HepG2 (cell line): Measurements from ENCODE around the gene PRDM12. TPM values are rescaled to one million over a fixed set of nuclear protein-coding genes. Genes with fewer than 3 reads are reported as not detected.
A peak's percentile ranks its signal among the peaks of the same experiment; 100 is the strongest.

ENCODE experiments used
- ATAC-seq: fragments of 200-7000 bp; cut with Tn5 transposase; 3 replicates; pipeline ENCODE4 v1.9.1; 2020; ENCODE audit warnings: mild to moderate bottlenecking, moderate library complexity
- BruUV-seq: library from RNA; stranded (reverse); fragments of 400-500 nt; replicated peaks from 2 replicates; lab custom pipeline; 2021; lab: Mats Ljungman, UMichigan
- CTCF ChIA-PET: fragments of 300-600 bp; formaldehyde crosslinking; extraction: SDS; loops from one replicate; lab custom pipeline; 2021; ENCODE audit warnings: low total read pairs, inconsistent platforms, low intra/inter-chr PET ratio; lab: Yijun Ruan, JAX
- POLR2A ChIA-PET: fragments of 350-600 bp; sonication (Branson Sonifier 250); formaldehyde crosslinking; loops from one replicate; lab custom pipeline; 2020; ENCODE audit warnings: antibody characterized with exemption, inconsistent platforms; lab: Yijun Ruan, JAX
- DNase-seq: peaks from one replicate; pipeline ENCODE4 v3.0.0-alpha.2; 2015; ENCODE audit warnings: low spot score
- FAIRE-seq: peaks from 3 replicates; lab custom pipeline; 2011; peaks lifted over from hg19 to GRCh38; lab: Jason Lieb, UNC
- H2AFZ ChIP-seq: one replicate; pipeline ENCODE4 v1.6.1; 2011; ENCODE audit warnings: low read length, inconsistent platforms
- H3K27ac ChIP-seq: fragments of 300-600 bp; 3 replicates; pipeline ENCODE4 v1.8.0; 2011; ENCODE audit warnings: mixed run types, mild to moderate bottlenecking, mixed read lengths, low read length, inconsistent platforms; ENCODE audit not compliant: insufficient read depth; ENCODE audit errors: extremely low read length
- H3K27me3 ChIP-seq, 2 experiments: fragments of 200-600 bp in 1 of 2; 2 replicates in 1 of 2; 3 replicates in 1 of 2; pipeline versions ENCODE4 v1.6.0 to v1.8.0; 2011; ENCODE audit warnings: low read length in 2 of 2, mild to moderate bottlenecking in 2 of 2, moderate library complexity in 2 of 2, inconsistent platforms in 1 of 2; ENCODE audit not compliant: insufficient read depth in 2 of 2, control insufficient read depth in 1 of 2
- H3K36me3 ChIP-seq, 2 experiments: fragments of 200-600 bp in 1 of 2; replicated peaks in 1 of 2; 2 replicates in 1 of 2; 3 replicates in 1 of 2; pipeline versions ENCODE4 v1.5.1 to v1.8.0; 2011; ENCODE audit warnings: low read length in 2 of 2, inconsistent platforms in 1 of 2; ENCODE audit not compliant: insufficient read depth in 2 of 2, control insufficient read depth in 1 of 2
- H3K4me1 ChIP-seq: 2 replicates; pipeline ENCODE4 v1.5.1; 2012; ENCODE audit warnings: low read length, inconsistent platforms; ENCODE audit not compliant: insufficient read depth
- H3K4me2 ChIP-seq: 2 replicates; pipeline ENCODE4 v1.6.0; 2011; ENCODE audit warnings: low read depth, low read length, inconsistent platforms
- H3K4me3 ChIP-seq, 3 experiments: fragments of 200-600 bp in 1 of 3; sonication (generic), shearing (Covaris generic) in 1 of 3; replicated peaks in 1 of 3; 2 replicates each; pipeline ENCODE4 v1.5.1; 2011 to 2016; ENCODE audit warnings: low read length in 3 of 3, inconsistent platforms in 2 of 3, low read depth in 2 of 3, mild to moderate bottlenecking in 2 of 3, control low read depth in 1 of 3, mixed read lengths in 1 of 3; ENCODE audit not compliant: insufficient read depth in 1 of 3
- H3K79me2 ChIP-seq: one replicate; pipeline ENCODE4 v1.6.1; 2011; ENCODE audit warnings: low read length, inconsistent platforms; ENCODE audit not compliant: insufficient read depth
- H3K9ac ChIP-seq: 2 replicates; pipeline ENCODE4 v1.6.0; 2011; ENCODE audit warnings: mild to moderate bottlenecking, low read depth, low read length, inconsistent platforms; ENCODE audit not compliant: insufficient read depth
- H3K9me3 ChIP-seq: 2 replicates; pipeline ENCODE4 v1.5.1; 2012; ENCODE audit warnings: mild to moderate bottlenecking, low read length
- H4K20me1 ChIP-seq: 2 replicates; pipeline ENCODE4 v1.6.0; 2011; ENCODE audit warnings: inconsistent platforms, mild to moderate bottlenecking, low read length, moderate library complexity; ENCODE audit not compliant: insufficient read depth
- AGO2 ChIP-seq: fragments of 200-400 bp; formaldehyde crosslinking; optimal IDR thresholded peaks from 2 replicates; pipeline ENCODE3; 2017; ENCODE audit warnings: mild to moderate bottlenecking, low read depth, low read length, moderate library complexity
- EZH2 ChIP-seq: conservative IDR thresholded peaks from 2 replicates; pipeline ENCODE4 v1.6.1; 2012; ENCODE audit warnings: mild to moderate bottlenecking, low read depth, low read length, moderate library complexity
- KLF15 ChIP-seq: sonication (generic); formaldehyde crosslinking; IDR thresholded peaks from 2 replicates; pipeline ENCODE4 v1.8.1; 2023; ENCODE audit warnings: borderline replicate concordance, mild to moderate bottlenecking, inconsistent platforms, missing genetic modification reagents, mixed read lengths
- KLF9 ChIP-seq: IDR thresholded peaks from 2 replicates; pipeline ENCODE4 v1.6.1; 2016; ENCODE audit warnings: low read depth
- NFKBIZ ChIP-seq: IDR thresholded peaks from 2 replicates; pipeline ENCODE4 v1.6.1; 2018; ENCODE audit warnings: missing genetic modification reagents, missing compliant biosample characterization
- SNAPC4 ChIP-seq: sonication (generic); formaldehyde crosslinking; IDR thresholded peaks from 2 replicates; pipeline ENCODE4 v1.4.0; 2020; ENCODE audit warnings: mild to moderate bottlenecking, missing genetic modification reagents
- ZNF276 ChIP-seq: sonication (generic); formaldehyde crosslinking; IDR thresholded peaks from 2 replicates; pipeline ENCODE4 v1.4.0; 2020; ENCODE audit warnings: mild to moderate bottlenecking, low read depth, missing genetic modification reagents
- ZNF609 ChIP-seq: sonication (generic); formaldehyde crosslinking; IDR thresholded peaks from 2 replicates; pipeline ENCODE4 v1.4.0; 2020; ENCODE audit warnings: mild to moderate bottlenecking, missing genetic modification reagents, borderline replicate concordance
- WGBS: methylation state at CpG from one replicate; pipeline ENCODE4 v1.1.6; 2017; ENCODE audit warnings: low lambda C conversion rate; 5-methylcytosine and 5-hydroxymethylcytosine counted together
- in situ Hi-C: cut with HindIII; loops from 2 replicates; pipeline ENCODE4 v1.10.0; 2017; ENCODE audit warnings: low pct_unique_long_range_greater_than_20kb; ENCODE audit not compliant: extremely low pct_ligation_motif_present
- intact Hi-C: fragments of 100-400 bp; cut with micrococcal nuclease; formaldehyde crosslinking; loops from one replicate; pipeline ENCODE4 v1.10.0; 2022; ENCODE audit not compliant: unreplicated experiment
- polyA plus RNA-seq, 8 experiments: library from polyadenylated mRNA; depleted of rRNA in 3 of 8; stranded (reverse) in 7 of 8; unstranded in 1 of 8; fragments of >200 nt; fragmentation: Illumina TruSeq in 4 of 8; extraction: Trizol in 4 of 8; gene quantifications; 2 replicates each; pipeline versions ENCODE4 v1.2.1 to v1.2.3, GENCODE V29; 2011 to 2016; ENCODE audit warnings: low read depth in 4 of 8, missing spikeins in 1 of 8, mixed read lengths in 1 of 8; ENCODE audit not compliant: insufficient read depth in 1 of 8
- total RNA-seq, 5 experiments: library from RNA; depleted of rRNA; stranded (reverse); fragments of >200 nt; fragmentation: Illumina TruSeq; extraction: Trizol; gene quantifications; 2 replicates each; pipeline ENCODE4 v1.2.3, GENCODE V29; 2016; ENCODE audit warnings: low read depth in 1 of 5

The PRDM12 gene
- total and polyA plus RNA-seq, 2 of the 13 experiments (the other 11 are each of a cell fraction or from before 2014, with no cell fraction given), result 0.04 to 0.07 TPM

GRCh38 chr9:130633336-130634190 is 30.8 kb upstream of the PRDM12 start (continued):
- TF ChIP-seq ZNF276 (CRISPR knock-in tag) (no peak), EZH2 (no peak)

- Histone ChIP-seq H4K20me1 (peaks cover 2% of the 10 kb centered on the region; the same call in 1 of the 2 replicates), H3K4me2 (no peak overlapping the region), H3K36me3 (peaks cover 45 to 71% of the 10 kb centered on the region in 2 experiments; a peak in 4 of 5 replicates), H3K9ac (no peak overlapping the region), H3K79me2 (no peaks in the 10 kb centered on the region), H3K27me3 (no peaks in the 10 kb centered on the region), H3K4me3 (no peak overlapping the region), H3K27ac (no peak overlapping the region), H2AFZ (no peak overlapping the region), H3K9me3 (no peaks in the 10 kb centered on the region), H3K4me1 (no peaks in the 10 kb centered on the region)
- POLR2A ChIA-PET, result no interaction called here
- CTCF ChIA-PET, result no interaction called here
- FAIRE-seq (no peak), ATAC-seq (no peak), DNase-seq (no peak)
- no TSS peak for BruUV-seq
- WGBS, result 98% methylated on average over 5 of the region's 14 CpGs
- in situ Hi-C loops (no loop called here), intact Hi-C loops (no loop called here)
- TF ChIP-seq SNAPC4 (CRISPR knock-in tag) (no peak), NFKBIZ (no peak), ZNF609 (CRISPR knock-in tag) (no peak), KLF9 (no peak), AGO2 (peak; percentile 53), KLF15 (CRISPR knock-in tag) (no peak)
Measured at GRCh38 chr9:130634191-130634768, 30.1 kb upstream of the PRDM12 start.
